IMR-90 (cell line): ENCODE measurements around the gene EPB41L1. TPM values are rescaled to one million over a fixed set of nuclear protein-coding genes. Genes with fewer than 3 reads are reported as not detected.
A peak's percentile ranks its signal among the peaks of the same experiment; 100 is the strongest.

Experiments
- ATAC-seq: fragments of 200-7000 bp; cut with Tn5 transposase; 2 replicates; pipeline ENCODE4 v1.9.1; 2020; ENCODE audit warnings: low read depth, mild to moderate bottlenecking, moderate library complexity
- BruUV-seq: library from RNA; stranded (reverse); fragments of 400-500 nt; replicated peaks from 2 replicates; lab custom pipeline; 2021; lab: Mats Ljungman, UMichigan
- CTCF ChIA-PET: fragments of 300-600 bp; formaldehyde crosslinking; extraction: SDS; loops from one replicate; lab custom pipeline; 2021; ENCODE audit warnings: antibody characterized with exemption; lab: Yijun Ruan, JAX
- POLR2A ChIA-PET: fragments of 300-600 bp; sonication (Branson Sonifier 250); formaldehyde crosslinking; loops from one replicate; lab custom pipeline; 2022; ENCODE audit warnings: antibody characterized with exemption; ENCODE audit not compliant: unreplicated experiment; lab: Charles Lee
- DNase-seq: peaks from one replicate; pipeline ENCODE4 v3.0.0; 2013
- H2AFZ ChIP-seq: replicated peaks from 2 replicates; pipeline ENCODE3; 2013; ENCODE audit warnings: low read length, mild to moderate bottlenecking; ENCODE audit not compliant: poor library complexity
- H2AK5ac ChIP-seq: 2 replicates; pipeline ENCODE4 v1.6.1; 2013; ENCODE audit warnings: low read depth, low read length, inconsistent platforms
- H2AK9ac ChIP-seq: replicated peaks from 2 replicates; pipeline ENCODE3; 2013; ENCODE audit warnings: mild to moderate bottlenecking, low read depth, low read length, moderate library complexity; ENCODE audit not compliant: poor library complexity
- H2BK120ac ChIP-seq: 2 replicates; pipeline ENCODE4 v1.6.1; 2013; ENCODE audit warnings: low read depth, low read length, inconsistent platforms
- H2BK15ac ChIP-seq: 3 replicates; pipeline ENCODE4 v1.6.1; 2013; ENCODE audit warnings: low read depth, low read length, inconsistent platforms
- H2BK20ac ChIP-seq: 2 replicates; pipeline ENCODE4 v1.6.1; 2013; ENCODE audit warnings: low read depth, mild to moderate bottlenecking, inconsistent platforms, low read length, moderate library complexity
- H2BK5ac ChIP-seq: 2 replicates; pipeline ENCODE4 v1.6.1; 2013; ENCODE audit warnings: mild to moderate bottlenecking, low read depth, low read length, inconsistent platforms; ENCODE audit not compliant: poor library complexity, severe bottlenecking
- H3K14ac ChIP-seq: replicated peaks from 2 replicates; pipeline ENCODE4 v1.6.1; 2013; ENCODE audit warnings: low read depth, low read length, inconsistent platforms
- H3K18ac ChIP-seq: 2 replicates; pipeline ENCODE4 v1.6.1; 2013; ENCODE audit warnings: low read depth, low read length, control low read depth
- H3K23ac ChIP-seq: 2 replicates; pipeline ENCODE4 v1.6.1; 2013; ENCODE audit warnings: low read depth, low read length, inconsistent platforms
- H3K27ac ChIP-seq: 2 replicates; pipeline ENCODE4 v1.5.1; 2013; ENCODE audit warnings: mild to moderate bottlenecking, control low read depth, low read length; ENCODE audit not compliant: insufficient read depth
- H3K27me3 ChIP-seq: 2 replicates; pipeline ENCODE4 v1.6.1; 2013; ENCODE audit warnings: low read length; ENCODE audit not compliant: control insufficient read depth, insufficient read depth
- H3K36me3 ChIP-seq: 2 replicates; pipeline ENCODE4 v1.6.1; 2013; ENCODE audit warnings: low read length, mixed read lengths; ENCODE audit not compliant: control insufficient read depth, insufficient read depth
- H3K4ac ChIP-seq: 2 replicates; pipeline ENCODE4 v1.6.1; 2013; ENCODE audit warnings: low read depth, low read length, inconsistent platforms
- H3K4me1 ChIP-seq: 2 replicates; pipeline ENCODE4 v1.6.1; 2013; ENCODE audit warnings: low read length, mixed read lengths; ENCODE audit not compliant: control insufficient read depth, insufficient read depth
- H3K4me2 ChIP-seq: 2 replicates; pipeline ENCODE4 v1.6.1; 2013; ENCODE audit warnings: low read depth, mild to moderate bottlenecking, control low read depth, low read length, moderate library complexity
- H3K4me3 ChIP-seq: 2 replicates; pipeline ENCODE4 v1.5.1; 2013; ENCODE audit warnings: low read depth, mild to moderate bottlenecking, control low read depth, low read length, moderate library complexity; ENCODE audit not compliant: insufficient read depth
- H3K56ac ChIP-seq: 2 replicates; pipeline ENCODE4 v1.6.1; 2013; ENCODE audit warnings: low read length, inconsistent platforms; ENCODE audit not compliant: insufficient read depth; ENCODE audit errors: extremely low read depth
- H3K79me1 ChIP-seq, 2 experiments: 2 replicates each; pipeline ENCODE4 v1.6.1; 2013; ENCODE audit warnings: low read length in 2 of 2, inconsistent platforms in 1 of 2, low read depth in 1 of 2
- H3K9ac ChIP-seq: 2 replicates; pipeline ENCODE4 v1.6.1; 2013; ENCODE audit warnings: low read depth, low read length, control low read depth
- H3K9me1 ChIP-seq: 2 replicates; pipeline ENCODE4 v1.6.1; 2013; ENCODE audit warnings: low read length, inconsistent platforms; ENCODE audit not compliant: insufficient read depth
- H3K9me3 ChIP-seq: 2 replicates; pipeline ENCODE4 v1.6.1; 2013; ENCODE audit warnings: low read length; ENCODE audit not compliant: control insufficient read depth, insufficient read depth
- H4K20me1 ChIP-seq: 2 replicates; pipeline ENCODE4 v1.6.1; 2013; ENCODE audit warnings: low read length, inconsistent platforms; ENCODE audit not compliant: insufficient read depth
- H4K5ac ChIP-seq: 2 replicates; pipeline ENCODE4 v1.6.1; 2013; ENCODE audit warnings: mild to moderate bottlenecking, low read depth, low read length, control low read depth
- H4K8ac ChIP-seq, 2 experiments: 2 replicates each; pipeline ENCODE4 v1.6.1; 2013; ENCODE audit warnings: low read depth in 2 of 2, low read length in 2 of 2, control low read depth in 1 of 2, inconsistent platforms in 1 of 2
- H4K91ac ChIP-seq: 2 replicates; pipeline ENCODE4 v1.6.1; 2013; ENCODE audit warnings: low read depth, low read length, inconsistent platforms; ENCODE audit not compliant: insufficient read depth
- BHLHE40 ChIP-seq: fragments of 150-350 bp; IDR thresholded peaks from 2 replicates; pipeline ENCODE4 v1.6.1; 2016; ENCODE audit warnings: mild to moderate bottlenecking, low read depth, low read length
- CHD1 ChIP-seq: IDR thresholded peaks from 2 replicates; pipeline ENCODE4 v1.6.1; 2012; ENCODE audit warnings: low read depth, low read length, improper control_type of control experiment
- FOS ChIP-seq: fragments of 150-350 bp; IDR thresholded peaks from 2 replicates; pipeline ENCODE4 v1.6.1; 2016; ENCODE audit warnings: low read depth, low read length
- MAFK ChIP-seq: IDR thresholded peaks from 2 replicates; pipeline ENCODE4 v1.6.1; 2012; ENCODE audit warnings: low read depth, low read length, improper control_type of control experiment
- MAZ ChIP-seq: IDR thresholded peaks from 2 replicates; pipeline ENCODE4 v1.6.1; 2012; ENCODE audit warnings: low read depth, mild to moderate bottlenecking, low read length, improper control_type of control experiment, moderate library complexity, borderline replicate concordance
- MXI1 ChIP-seq: IDR thresholded peaks from 2 replicates; pipeline ENCODE4 v1.6.1; 2012; ENCODE audit warnings: low read depth, mild to moderate bottlenecking, low read length, moderate library complexity, borderline replicate concordance
- NFE2L2 ChIP-seq: fragments of 150-350 bp; IDR thresholded peaks from 2 replicates; pipeline ENCODE4 v1.6.1; 2016; ENCODE audit warnings: low read depth, mild to moderate bottlenecking, low read length
- POLR2A ChIP-seq: IDR thresholded peaks from 2 replicates; pipeline ENCODE4 v1.6.1; 2012; ENCODE audit warnings: mild to moderate bottlenecking, low read depth, low read length
- RAD21 ChIP-seq: IDR thresholded peaks from 2 replicates; pipeline ENCODE4 v1.6.1; 2012; ENCODE audit warnings: low read length, improper control_type of control experiment
- RCOR1 ChIP-seq: IDR thresholded peaks from 2 replicates; pipeline ENCODE4 v1.6.1; 2012; ENCODE audit warnings: mild to moderate bottlenecking, low read length, improper control_type of control experiment; ENCODE audit not compliant: insufficient replicate concordance
- RFX5 ChIP-seq: IDR thresholded peaks from 2 replicates; pipeline ENCODE4 v1.8.0; 2012; ENCODE audit warnings: low read depth, mild to moderate bottlenecking, low read length, moderate library complexity
- SMC3 ChIP-seq: fragments of 150-350 bp; IDR thresholded peaks from 2 replicates; pipeline ENCODE4 v1.6.1; 2016; ENCODE audit warnings: low read depth, mild to moderate bottlenecking, antibody characterized with exemption, low read length, moderate library complexity
- WGBS, 2 experiments: methylation state at CpG; one replicate each; pipeline versions ENCODE4 v1.1.5 to v1.1.7; 2013; ENCODE audit warnings: missing lambda C conversion rate in 2 of 2; ENCODE audit not compliant: insufficient read length in 1 of 2; ENCODE audit errors: extremely low coverage in 2 of 2; 5-methylcytosine and 5-hydroxymethylcytosine counted together
- dilution Hi-C: fragments of 300-500 bp; cut with HindIII; formaldehyde crosslinking; loops from one replicate; pipeline ENCODE4 v1.14.3; 2018; ENCODE audit warnings: low sequenced_read_pairs; ENCODE audit not compliant: unreplicated experiment
- in situ Hi-C: fragments of 300-500 bp; cut with MboI; formaldehyde crosslinking; loops from 3 replicates; pipeline ENCODE4 v1.14.3; 2019; ENCODE audit warnings: low sequenced_read_pairs, inconsistent platforms, mixed read lengths
- intact Hi-C: fragments of 100-400 bp; cut with micrococcal nuclease; formaldehyde crosslinking; loops from 2 replicates; pipeline ENCODE4 v1.10.0; 2022
- polyA plus RNA-seq, 3 experiments: library from polyadenylated mRNA; depleted of rRNA; stranded (reverse); fragments of >200 nt; gene quantifications; 2 replicates each; pipeline ENCODE4 v1.2.3, GENCODE V29; 2012; ENCODE audit warnings: low replicate concordance in 1 of 3
- total RNA-seq: library from RNA; depleted of rRNA; stranded (reverse); fragments of >200 nt; gene quantifications from 2 replicates; pipeline ENCODE4 v1.2.3, GENCODE V29; 2012
- TF ChIP-seq, protein P1 (sequence below): fragments of 150-350 bp; IDR thresholded peaks from 2 replicates; pipeline ENCODE4 v1.6.1; 2017; ENCODE audit warnings: mild to moderate bottlenecking, antibody characterized with exemption, low read length, low read depth
- TF ChIP-seq, protein P2 (sequence below): fragments of 150-350 bp; IDR thresholded peaks from 2 replicates; pipeline ENCODE4 v1.6.1; 2016; ENCODE audit warnings: low read depth, mild to moderate bottlenecking, low read length, moderate library complexity, borderline replicate concordance
- TF ChIP-seq, protein P3 (sequence below): conservative IDR thresholded peaks from 2 replicates; pipeline ENCODE4 v1.5.1; 2012; ENCODE audit warnings: mild to moderate bottlenecking, low read depth, low read length, improper control_type of control experiment

Gene EPB41L1
- total and polyA plus RNA-seq, 2 of the 4 experiments (the other 2 are of a cell fraction), result 12.5 to 33.7 TPM

DNA sequence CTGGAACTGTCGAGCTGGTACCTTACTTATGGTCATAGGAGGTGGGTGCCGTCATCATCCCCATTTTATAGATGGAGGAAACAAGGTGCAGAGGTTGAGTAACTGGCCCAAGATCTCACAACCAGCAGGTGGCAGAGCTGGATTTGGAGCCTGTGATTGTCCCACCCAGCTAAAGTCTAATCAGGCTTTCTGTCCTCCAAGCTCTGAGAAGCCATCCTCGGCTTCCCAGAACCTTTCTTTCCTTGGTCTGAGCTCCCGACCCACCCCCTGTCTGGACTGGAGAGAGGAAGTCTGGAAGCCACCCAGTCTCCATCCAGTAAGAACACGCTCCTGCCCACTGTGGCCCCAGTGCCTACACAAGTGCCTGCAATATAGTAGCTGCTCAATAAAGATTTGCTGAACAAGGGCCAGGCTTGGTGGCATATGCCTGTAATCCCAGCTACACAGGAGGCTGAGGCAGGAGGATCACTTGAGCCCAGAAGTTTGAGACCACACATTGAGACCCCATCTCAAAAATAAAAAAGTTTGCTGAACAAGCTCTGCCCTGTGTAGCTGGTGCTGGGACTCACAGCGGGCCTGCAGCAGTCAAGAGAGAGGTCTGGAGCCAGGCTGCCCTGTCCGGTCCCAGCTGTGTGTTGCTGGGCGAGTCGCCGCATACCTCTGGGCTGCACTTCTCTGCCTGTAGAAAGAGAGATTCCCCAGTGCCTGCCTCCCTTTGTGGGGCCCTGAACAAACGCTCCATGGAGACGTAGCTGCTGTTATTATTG lies 119.1 kb downstream of the EPB41L1 start:
- Histone ChIP-seq H4K8ac (no peak overlapping the region), H2AK9ac (no peak overlapping the region), H3K23ac (no peak overlapping the region), H3K4me2 (no peak overlapping the region), H2AK5ac (no peak overlapping the region), H3K79me1 (no peaks in the 10 kb centered on the region), H3K9me3 (no peaks in the 10 kb centered on the region), H3K9ac (no peak overlapping the region), H4K5ac (no peak overlapping the region), H2BK20ac (no peak overlapping the region), H3K36me3 (no peaks in the 10 kb centered on the region), H2AFZ (no peak overlapping the region), H3K9me1 (no peaks in the 10 kb centered on the region), H2BK15ac (no peak overlapping the region), H2BK5ac (no peak overlapping the region), H3K27me3 (peaks cover 53% of the 10 kb centered on the region), H4K91ac (no peak overlapping the region), H2BK120ac (no peak overlapping the region), H3K4me1 (no peaks in the 10 kb centered on the region), H3K56ac (no peak overlapping the region), H4K20me1 (no peaks in the 10 kb centered on the region), H3K14ac (no peak overlapping the region), H3K18ac (no peak overlapping the region), H3K27ac (no peak overlapping the region), H3K4me3 (no peak overlapping the region), H3K4ac (no peak overlapping the region)
- ATAC-seq (peak; percentile 42; the same call in 1 of the 2 replicates), DNase-seq (peak; percentile 16)
- no TSS peak for BruUV-seq
- ChIA-PET CTCF (interaction anchor here (0.6 to 0.9 kb wide), 2 partner anchors 166 to 186 kb away, joined by 3 read pairs; no protein-coding TSS in a partner anchor), POLR2A (no interaction called here)
- 62% methylated on average over 4 of the region's 12 CpGs; no CpG with 5 or more reads in 1 of the 2 experiments for WGBS, 2 experiments
- in situ Hi-C loops, result no loop called here
- dilution Hi-C loops, result no loop called here
- intact Hi-C loops, result loop anchor here (1.0 kb wide), 1 partner anchor 166 kb away; no protein-coding TSS in a partner anchor
- no peak for TF ChIP-seq CHD1
- TF ChIP-seq, protein P1, sequence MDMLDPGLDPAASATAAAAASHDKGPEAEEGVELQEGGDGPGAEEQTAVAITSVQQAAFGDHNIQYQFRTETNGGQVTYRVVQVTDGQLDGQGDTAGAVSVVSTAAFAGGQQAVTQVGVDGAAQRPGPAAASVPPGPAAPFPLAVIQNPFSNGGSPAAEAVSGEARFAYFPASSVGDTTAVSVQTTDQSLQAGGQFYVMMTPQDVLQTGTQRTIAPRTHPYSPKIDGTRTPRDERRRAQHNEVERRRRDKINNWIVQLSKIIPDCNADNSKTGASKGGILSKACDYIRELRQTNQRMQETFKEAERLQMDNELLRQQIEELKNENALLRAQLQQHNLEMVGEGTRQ, result no peak
- no peak for TF ChIP-seq FOS
- peak; percentile 38; the same call in 1 of the 2 replicates for TF ChIP-seq SMC3
- TF ChIP-seq RFX5, result no peak
- TF ChIP-seq BHLHE40, result no peak
- no peak for TF ChIP-seq MAFK
- no peak for TF ChIP-seq MXI1
- TF ChIP-seq, protein P2, sequence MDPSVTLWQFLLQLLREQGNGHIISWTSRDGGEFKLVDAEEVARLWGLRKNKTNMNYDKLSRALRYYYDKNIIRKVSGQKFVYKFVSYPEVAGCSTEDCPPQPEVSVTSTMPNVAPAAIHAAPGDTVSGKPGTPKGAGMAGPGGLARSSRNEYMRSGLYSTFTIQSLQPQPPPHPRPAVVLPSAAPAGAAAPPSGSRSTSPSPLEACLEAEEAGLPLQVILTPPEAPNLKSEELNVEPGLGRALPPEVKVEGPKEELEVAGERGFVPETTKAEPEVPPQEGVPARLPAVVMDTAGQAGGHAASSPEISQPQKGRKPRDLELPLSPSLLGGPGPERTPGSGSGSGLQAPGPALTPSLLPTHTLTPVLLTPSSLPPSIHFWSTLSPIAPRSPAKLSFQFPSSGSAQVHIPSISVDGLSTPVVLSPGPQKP, result no peak
- TF ChIP-seq RAD21, result peak; percentile 39; the same call in 1 of the 2 replicates
- TF ChIP-seq, protein P3, sequence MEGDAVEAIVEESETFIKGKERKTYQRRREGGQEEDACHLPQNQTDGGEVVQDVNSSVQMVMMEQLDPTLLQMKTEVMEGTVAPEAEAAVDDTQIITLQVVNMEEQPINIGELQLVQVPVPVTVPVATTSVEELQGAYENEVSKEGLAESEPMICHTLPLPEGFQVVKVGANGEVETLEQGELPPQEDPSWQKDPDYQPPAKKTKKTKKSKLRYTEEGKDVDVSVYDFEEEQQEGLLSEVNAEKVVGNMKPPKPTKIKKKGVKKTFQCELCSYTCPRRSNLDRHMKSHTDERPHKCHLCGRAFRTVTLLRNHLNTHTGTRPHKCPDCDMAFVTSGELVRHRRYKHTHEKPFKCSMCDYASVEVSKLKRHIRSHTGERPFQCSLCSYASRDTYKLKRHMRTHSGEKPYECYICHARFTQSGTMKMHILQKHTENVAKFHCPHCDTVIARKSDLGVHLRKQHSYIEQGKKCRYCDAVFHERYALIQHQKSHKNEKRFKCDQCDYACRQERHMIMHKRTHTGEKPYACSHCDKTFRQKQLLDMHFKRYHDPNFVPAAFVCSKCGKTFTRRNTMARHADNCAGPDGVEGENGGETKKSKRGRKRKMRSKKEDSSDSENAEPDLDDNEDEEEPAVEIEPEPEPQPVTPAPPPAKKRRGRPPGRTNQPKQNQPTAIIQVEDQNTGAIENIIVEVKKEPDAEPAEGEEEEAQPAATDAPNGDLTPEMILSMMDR, result peak; percentile 35
- TF ChIP-seq POLR2A, result no peak
- TF ChIP-seq RCOR1, result no peak
- TF ChIP-seq MAZ, result no peak
- TF ChIP-seq NFE2L2, result no peak
